HG03432 (cell line): Measurements from ENCODE around the gene ADD1.
A peak's percentile ranks its signal among the peaks of the same experiment; 100 is the strongest.
"Not testable (repeated sequence)": the region's sequence is repeated elsewhere in the genome, so short reads cannot be mapped to it uniquely, and the experiment has no call there.

Experiments used
- ATAC-seq: cut with Tn5 transposase; IDR thresholded peaks from one replicate; pipeline ENCODE4 v1.9.1; 2021; ENCODE audit warnings: mild to moderate bottlenecking, moderate library complexity; ENCODE audit not compliant: unreplicated experiment

ADD1 gene

DNA sequence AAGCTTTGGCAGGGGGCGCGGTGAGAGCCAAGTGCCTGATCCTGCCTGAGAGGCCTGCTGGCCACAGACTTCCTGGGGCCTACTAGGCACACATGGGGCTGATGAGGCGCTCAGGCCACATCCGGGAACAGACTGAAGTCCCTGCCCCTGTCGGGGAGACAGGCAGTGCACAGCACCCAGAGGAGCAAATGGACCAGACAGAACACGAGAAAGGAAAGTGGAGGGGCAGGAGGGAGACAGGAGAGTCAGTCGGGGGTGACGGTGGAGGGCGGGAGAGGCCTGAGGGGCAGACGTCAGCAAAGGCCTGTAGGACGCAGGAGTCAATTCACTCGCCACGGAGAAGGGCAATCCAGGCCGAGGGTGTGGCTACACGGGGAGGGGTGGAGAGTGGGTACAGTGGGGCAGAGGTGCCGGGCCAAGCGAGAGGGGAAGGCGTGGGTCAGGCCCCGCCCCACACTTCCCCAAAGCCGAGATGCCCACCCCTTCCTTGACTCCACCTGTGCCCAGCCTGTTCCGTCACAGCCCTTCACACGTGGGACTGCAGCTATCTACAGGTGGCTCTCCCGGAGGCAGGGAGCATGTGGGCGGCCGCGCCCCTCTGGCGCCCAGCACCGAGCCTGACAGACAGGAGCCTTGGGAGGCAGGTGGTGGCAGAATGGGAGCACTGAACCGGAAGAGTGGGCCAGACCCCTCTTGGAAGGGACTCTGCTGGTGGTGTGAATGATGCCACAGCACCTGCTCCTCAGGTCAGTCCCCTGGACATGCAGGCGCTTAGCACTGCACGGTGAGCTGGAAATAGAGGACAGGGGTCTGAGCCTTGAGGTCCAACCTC lies 99.1 kb downstream of the ADD1 start:
- ATAC-seq: no peak

DNA sequence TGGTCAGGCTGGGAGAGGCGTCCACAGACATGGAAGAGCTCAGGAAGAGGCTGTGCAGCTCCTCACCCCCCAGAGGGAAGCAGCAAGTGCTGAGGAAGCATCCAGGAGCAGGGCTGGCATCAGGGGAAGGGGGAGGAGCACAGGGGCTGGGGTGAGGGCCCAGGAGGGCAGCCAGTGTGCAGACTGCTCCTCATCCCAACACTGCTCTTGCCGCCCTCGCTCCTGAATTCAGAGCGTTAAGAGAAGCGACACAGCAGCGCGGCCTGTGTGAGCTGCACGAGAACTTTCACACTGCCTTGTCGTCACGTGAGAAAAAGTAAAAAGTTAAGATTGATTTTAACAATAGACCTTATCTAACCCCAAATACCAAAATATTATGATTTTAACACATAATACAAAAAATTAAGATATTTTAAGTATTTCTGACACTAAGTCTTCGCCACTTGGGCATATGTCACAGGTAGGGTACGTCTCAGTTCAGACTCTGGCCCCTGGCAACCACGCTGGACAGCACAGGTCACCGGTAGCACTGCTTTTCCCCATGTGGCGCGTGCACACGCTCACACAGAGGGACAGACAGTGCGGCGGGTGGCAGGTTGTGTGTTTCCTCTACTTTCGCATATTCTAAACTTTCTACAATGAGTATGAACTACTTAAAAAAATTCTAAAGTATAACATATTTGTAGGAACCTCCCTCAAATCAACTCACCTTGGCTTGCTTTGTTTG lies 99.9 kb downstream of the ADD1 start:
- ATAC-seq: no peak

DNA sequence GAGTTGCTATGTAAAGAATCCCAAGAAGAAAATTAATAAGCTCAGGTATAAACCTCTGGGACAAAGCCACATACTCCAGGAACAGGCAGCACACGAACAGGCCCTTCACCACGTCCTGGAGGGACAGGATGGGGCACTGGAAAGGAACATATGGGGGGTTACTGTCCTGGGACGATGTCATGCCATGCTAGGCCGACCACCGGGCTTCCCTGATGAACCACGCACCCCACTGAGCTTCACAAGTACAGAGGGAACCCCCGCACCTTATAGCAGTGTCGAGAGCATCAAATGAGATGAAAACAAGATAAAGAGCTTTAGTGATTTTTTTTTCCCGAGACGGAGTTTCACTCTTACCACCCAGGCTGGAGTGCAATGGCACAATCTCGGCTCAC lies 100.4 kb downstream of the ADD1 start:
- no peak for ATAC-seq

DNA sequence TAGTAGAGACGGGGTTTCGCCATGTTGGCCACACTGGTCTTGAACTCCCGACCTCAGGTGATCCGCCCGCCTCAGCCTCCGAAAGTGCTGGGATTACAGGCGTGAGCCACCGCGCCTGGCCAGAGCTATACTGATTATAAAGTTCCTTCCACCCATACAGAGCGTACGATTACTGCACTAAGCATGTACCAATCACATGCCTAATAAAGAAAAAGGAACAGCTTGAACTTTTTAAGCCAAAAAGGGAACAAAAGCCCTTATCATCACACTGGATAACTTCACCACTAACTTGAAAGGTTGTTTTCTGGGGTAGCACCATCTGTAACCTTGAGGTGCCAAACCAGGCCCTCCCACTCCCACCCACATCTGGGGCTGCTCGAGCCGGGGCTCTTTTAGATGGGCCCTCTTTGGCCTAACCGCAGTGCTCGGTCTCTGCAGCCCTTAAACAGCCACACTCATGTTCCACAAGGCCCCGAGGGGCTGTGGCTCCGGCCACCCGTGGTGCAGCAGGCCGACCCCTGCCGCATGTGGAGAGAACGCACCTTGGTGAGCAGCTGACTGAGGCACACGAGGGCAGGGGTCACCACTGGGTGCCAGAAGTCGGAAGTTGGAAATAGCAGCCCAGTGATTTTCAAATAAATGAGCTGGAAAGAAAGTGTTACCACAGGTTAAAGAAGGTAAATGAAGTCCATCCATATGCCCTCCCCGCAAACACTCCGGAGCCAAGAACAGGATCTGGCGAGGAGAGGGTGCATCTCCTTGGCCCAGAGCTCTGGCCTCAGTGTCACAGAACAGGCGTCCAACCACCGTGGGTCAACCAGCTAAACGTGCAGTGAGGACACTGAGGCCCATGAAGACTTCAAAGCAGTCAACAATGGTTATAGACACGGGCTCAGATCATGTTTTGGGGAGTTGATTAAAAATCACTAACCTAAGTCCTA lies 101.2 kb downstream of the ADD1 start:
- no peak for ATAC-seq

DNA sequence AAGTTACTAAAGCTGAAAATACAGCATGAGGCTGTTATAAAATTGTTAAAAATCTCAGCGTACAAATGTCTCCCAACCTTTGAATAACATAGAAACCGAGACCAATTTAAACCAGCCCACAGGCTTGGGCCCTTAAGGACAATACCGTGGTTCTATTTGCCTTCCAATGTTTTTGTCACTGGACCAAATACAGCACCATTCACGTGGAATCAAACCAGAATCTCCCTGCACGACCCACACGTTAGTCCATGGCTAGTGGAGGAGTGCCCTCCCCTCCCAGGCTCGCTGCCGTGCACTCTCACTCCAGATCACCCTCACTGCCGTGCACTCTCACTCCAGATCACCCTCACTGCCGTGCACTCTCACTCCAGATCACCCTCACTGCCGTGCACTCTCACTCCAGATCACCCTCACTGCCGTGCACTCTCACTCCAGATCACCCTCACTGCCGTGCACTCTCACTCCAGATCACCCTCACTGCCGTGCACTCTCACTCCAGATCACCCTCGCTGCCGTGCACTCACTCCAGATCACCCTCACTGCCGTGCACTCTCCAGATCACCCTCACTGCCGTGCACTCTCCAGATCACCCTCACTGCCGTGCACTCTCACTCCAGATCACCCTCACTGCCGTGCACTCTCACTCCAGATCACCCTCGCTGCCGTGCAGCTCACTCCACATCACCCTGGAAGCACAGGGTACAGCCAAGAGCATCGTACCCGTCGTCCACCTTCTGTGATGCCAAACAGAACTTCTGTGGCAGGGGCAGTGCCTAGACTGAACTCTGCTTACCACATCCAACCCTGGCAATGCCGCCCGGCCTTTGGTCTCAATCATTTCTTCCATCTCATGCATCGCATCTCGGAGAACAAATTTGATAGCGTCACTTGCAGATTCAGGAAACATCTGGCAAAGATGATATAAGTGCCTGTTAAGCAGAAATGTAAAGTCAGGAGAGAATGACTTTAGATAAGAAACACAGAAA lies 102.3 kb downstream of the ADD1 start:
- not testable (repeated sequence) for ATAC-seq

DNA sequence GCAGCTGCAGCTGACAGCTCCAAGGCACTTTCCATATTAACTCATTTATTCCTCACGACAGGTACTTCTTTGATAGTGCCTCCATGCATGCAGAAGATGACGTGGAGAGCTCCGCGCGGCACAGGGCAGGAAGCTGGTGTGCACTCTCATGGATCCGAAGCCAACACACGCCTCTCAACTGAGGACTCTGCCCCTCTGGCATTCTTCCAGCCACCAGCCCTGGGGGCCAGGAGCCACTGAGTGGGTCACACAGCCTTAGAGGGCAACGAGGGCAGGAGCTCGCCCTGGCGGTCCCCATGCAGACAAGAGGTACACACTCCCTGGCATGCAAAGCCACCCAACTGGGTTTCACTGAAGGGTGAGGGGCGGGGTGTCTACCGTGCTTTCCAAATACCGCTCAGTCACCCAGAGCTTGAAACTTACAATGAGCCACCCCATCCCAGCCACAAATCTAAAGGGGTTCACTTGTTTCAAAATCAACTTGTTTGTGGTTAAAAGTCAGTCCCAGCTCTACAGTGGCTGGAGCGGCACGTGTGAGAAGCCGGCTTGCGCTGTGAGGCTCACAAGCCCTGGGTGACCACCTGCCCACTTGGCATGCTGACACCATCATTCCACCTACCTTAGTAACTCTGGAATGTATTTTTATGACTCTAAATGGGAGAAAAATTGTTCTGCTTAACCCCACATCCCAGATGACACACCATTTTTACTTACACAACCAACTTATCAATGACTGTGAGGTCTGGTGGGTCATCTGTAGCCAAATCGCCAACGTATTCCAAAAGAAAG lies 103.4 kb downstream of the ADD1 start:
- no peak for ATAC-seq

DNA sequence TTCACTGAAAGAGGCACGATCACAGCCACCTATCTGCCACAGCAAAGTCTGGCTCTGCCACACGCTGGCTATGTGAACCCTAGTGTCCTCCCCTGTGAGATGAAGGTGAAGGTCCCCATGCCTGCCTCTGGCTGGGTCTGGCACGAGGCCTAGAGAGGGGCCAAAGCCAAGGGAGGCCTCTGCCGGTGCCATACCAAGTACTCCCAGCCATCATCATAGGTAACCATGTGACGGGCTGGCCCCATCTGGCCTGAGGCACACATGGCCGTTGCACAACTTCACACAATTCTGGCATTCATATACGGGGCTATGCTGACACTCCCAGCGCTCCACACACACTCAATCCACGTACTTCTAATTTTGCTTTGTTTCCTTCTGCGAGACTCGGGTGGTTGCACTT lies 104.3 kb downstream of the ADD1 start:
- ATAC-seq: no peak

DNA sequence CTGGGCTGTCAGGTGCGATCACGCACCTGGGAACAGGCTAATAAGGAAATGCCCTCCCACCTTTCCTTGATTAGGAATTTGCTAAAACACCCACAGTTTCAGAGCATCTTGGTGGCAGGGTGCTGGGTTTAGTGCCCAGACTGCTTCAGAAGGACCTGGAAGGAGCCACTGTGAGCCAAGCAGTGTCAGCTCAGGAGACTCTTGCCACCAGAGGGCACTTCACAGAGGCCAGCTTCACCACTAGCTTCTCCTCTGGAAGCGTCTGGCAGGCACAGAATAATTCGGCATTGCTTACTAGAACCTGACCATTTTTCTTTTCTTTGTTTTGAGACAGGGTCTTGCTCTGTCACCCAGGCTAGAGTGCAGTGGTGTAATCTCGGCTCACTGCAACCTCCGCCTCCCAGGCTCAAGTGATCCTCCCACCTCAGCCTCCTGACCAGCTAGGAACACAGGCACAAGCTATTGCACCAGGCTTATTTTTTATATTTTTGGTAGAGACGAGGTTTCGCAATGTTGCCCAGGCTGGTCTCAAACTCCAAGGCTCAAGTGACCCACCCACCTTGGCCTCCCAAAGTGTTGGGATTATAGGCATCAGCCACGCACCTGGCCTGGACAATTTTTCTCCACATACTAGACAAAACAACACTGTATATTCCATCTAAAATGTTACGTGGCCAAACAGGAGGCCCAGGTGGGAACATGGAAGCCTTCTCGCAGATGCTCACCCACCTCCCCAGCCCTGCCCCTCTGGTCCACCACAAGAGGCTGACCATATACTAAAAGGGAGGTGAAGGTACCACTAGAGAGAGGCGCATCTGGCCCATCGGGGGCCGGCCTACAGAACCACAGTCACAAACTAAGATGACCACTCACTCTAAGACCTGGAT lies 105.5 kb downstream of the ADD1 start:
- ATAC-seq: no peak

DNA sequence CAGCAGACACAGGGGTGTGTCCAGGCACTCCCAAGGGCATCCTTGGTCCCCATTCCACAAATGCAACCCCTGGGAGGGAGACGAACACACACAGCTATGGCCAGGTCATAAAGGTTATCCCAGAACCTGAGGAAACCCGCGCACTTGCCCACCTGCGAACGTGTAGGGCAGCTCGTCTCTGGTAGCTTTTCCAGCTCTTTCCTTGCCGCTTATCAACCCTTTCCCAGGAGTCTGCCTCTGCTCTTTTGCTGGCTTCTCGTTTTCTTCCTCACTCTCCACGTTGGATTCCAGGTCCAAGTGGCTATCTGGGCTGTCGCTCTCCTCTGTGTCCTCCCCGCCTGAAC lies 106.1 kb downstream of the ADD1 start:
- ATAC-seq: no peak

DNA sequence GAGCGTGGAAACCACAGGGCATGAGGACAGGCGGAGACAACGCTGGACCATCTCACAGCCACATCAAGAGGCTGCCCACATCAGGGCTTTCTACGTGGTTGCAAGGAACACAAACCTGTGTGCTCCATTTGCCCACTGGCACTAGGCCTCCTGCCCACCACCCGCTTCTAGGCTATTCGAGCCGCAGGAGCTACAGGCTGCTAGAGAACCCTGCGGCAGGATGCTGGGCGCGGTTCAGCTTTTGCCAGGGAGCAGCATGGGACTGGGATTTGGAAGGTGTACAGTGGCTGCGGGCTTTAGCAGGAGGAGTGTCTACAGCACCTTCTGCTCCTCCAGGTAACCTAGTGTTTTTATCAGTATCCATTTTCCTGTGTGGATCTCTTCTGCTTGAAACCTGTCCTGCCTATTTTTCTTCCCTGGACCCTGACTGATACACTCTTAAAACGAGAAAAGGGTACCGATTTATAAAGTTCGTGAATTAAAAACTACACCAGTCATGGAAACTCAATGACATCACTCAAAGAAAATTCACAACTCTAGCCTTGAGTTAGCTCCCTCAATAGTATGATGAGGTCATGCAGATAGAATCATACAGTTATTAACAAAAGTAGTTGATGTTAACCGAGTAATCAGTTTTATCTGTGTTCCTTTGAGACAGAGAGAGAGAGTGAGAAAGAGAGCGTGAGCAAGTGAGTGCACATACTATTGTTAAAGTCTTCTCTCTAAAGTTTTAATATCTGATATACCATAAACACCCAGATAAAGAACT lies 106.8 kb downstream of the ADD1 start:
- ATAC-seq: no peak

DNA sequence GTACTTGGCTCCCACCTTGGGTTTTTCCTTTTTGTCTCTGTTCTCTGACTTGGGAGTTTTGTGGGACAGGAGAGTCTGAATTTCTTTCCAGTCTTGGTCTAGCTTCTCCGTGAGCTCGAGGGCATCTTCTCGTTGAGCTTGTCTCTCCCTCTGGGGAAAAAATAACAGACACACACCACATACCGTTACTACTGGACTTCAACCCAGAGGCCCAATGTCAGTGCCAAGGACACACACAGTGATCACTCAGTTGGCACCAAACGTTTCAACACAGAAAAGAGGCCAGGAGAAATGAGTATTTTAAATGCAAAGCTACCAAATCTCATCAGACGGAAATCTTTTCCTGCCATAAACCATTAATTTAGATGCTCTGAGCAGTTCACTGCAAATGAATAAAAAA lies 109.9 kb downstream of the ADD1 start:
- no peak for ATAC-seq

DNA sequence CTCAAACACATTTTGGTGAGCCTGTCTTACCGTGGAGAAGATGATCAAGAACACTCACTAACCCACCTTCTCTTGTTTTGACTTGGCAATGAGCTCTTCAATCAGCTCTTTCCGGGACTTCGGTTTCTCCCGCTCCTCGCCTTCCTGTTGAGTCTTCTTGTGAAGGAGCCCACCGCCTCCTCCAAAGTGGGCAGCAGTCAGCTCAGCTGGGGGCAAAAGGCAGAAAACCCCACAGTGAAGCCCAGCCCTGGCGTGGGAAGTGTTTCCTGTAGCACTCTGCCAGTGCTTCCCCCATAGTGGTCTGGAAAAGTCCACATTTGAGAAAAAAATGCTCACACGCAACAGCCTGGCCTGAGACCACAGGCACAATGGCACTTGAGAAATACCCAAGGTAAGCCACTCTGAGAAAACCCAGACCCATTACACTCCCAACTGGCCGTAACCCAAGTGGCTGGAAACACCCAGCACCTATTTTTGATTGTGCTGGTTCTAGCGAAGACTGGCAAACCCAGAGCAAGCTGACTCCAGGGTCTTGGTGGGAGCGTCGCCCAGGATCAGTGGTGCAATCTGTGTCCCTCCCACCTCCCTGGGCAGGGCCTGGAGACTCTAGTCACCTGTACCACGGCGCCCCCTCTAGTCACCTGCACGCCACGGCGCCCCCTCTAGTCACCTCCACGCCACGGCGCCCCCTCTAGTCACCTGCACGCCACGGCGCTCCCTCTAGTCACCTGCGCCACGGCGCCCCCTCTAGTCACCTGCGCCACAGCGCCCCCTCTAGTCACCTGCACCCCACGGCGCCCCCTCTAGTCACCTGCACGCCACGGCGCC lies 110.9 kb downstream of the ADD1 start:
- ATAC-seq: peak; percentile 68

DNA sequence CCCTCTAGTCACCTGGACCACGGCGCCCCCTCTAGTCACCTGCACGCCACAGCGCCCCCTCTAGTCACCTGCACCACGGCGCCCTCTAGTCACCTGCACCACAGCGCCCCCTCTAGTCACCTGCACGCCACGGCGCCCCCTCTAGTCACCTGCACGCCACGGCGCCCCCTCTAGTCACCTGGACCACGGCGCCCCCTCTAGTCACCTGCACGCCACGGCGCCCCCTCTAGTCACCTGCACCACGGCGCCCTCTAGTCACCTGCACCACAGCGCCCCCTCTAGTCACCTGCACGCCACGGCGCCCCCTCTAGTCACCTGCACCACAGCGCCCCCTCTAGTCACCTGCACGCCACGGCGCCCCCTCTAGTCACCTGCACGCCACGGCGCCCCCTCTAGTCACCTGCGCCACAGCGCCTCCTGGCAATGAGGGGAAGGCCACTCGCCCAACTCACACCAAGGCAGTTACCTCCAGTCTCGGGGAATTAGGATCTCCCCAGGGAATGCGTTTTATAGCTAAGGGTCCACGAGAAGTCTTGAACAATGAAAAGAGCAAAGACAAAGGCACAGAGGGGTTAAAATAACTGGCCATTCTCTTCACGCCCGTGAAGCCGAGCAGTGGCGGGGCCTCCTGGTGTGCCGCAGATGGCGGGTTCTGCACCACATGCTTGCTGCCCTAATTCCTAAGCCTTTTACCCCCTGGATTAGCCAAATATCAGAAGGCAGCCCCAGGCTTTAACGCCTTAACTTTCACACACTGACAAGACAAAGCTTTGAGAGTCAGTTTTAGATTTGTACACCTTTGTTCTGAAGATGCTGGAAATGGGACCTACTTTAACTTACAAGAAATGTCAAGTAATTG lies 111.8 kb downstream of the ADD1 start:
- ATAC-seq: not testable (repeated sequence)

DNA sequence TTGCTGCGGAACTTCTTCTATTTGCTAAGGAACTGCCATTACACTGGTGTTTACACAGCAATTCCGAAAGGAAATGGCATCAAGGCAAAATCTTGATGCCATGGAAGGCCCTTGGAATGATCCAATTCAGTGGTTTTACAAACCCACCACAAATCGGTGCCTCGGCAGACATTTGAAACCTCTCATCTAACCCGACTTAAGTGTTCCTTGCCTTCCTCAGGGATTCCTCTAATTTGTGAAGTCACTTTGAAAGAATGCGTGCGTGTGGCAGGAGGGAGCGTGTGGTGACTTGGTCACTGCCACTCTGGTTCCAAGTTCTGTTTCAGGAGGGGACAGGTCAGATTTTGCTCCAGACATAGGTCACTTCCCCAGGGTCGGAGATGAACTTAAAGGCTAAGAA lies 114.8 kb downstream of the ADD1 start:
- no peak for ATAC-seq

DNA sequence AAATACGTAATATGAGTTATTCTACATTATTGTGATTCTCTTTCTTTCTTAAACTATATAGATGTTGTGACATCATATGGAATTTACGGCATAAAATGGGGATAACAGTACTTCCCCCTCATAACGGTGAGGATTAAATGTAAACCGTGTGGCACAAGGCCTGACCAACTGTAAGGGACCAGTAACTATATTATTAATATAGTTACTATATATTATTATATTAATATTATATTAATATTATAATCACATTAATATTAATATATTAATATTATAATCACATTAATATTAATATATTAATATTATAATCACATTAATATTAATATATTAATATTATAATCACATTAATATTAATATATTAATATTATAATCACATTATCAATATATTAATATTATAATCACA lies 116.8 kb downstream of the ADD1 start:
- not testable (repeated sequence) for ATAC-seq

DNA sequence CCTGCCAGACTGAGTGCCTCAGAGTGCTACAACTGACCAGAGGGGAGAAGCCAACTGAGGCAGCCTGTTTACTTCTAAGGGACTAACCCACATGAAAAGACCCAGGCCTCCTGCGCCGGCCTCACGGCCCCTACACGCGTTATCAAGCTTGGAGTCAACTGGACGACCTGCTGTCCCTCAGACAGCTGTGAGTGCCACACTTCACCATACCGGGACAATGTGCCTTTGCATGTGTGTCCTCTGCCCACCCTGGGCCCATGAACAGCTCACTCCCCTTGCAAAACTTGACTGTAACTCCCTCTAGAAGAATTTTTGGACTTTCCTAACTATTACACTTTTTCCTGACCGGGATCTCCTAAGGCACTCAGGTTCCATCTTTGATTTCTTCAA lies 117.8 kb downstream of the ADD1 start:
- no peak for ATAC-seq
